Stimulated activated CD4-positive, alpha-beta T cell treated with anti-CD3 and anti-CD28 coated beads, Interleukin-1b, Interleukin-23, amount 100 ng/mL, for 48 hours (primary cell): ENCODE data around the gene GPC6.
"Not testable (repeated sequence)": the region's sequence is repeated elsewhere in the genome, so short reads cannot be mapped to it uniquely, and the experiment has no call there.

Experiments
- DNase-seq: peaks from one replicate; pipeline ENCODE4 v3.0.0-alpha.2; 2020

GPC6 gene

DNA sequence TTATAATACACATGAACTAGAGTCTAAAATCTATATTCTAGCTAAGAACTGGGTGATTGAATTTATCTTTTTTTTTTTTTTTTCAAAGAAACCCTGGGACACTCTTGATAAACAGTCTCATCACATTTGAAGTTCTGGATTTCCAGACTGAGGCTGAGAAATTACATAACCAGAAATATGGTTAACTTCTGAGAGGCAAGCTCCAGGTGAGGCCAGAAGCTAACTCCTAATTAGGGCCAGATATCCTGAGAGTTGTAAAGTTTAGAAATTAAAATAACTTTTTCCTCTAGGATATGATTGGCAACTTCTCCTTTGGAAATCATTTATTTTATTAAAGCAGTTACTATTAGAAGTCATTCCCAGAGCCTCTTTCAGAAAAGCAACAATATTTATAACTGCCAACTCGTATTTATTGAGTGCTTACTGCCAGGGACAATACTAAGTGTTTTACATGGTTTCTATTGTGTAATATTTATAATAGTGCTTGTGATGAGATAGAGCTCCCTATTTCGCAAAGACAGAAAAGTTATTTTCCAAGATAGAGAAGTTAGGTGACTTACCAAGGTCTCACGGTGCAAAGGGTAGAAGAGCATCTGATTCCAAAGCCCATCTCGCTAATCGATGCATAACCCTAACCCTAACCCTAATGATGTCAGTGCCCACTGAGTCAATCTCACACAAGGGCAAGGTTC, 1065.2 kb downstream of the GPC6 start:
- no peak for DNase-seq

- DNase-seq: no peak
Observed at GRCh38 chr13:94292323-94292640, 1065.7 kb downstream of the GPC6 start.

- DNase-seq: no peak
Observed at GRCh38 chr13:94296471-94296870, 1069.9 kb downstream of the GPC6 start.

- DNase-seq: no peak
Observed at GRCh38 chr13:94298346-94298745, 1071.7 kb downstream of the GPC6 start.

DNA sequence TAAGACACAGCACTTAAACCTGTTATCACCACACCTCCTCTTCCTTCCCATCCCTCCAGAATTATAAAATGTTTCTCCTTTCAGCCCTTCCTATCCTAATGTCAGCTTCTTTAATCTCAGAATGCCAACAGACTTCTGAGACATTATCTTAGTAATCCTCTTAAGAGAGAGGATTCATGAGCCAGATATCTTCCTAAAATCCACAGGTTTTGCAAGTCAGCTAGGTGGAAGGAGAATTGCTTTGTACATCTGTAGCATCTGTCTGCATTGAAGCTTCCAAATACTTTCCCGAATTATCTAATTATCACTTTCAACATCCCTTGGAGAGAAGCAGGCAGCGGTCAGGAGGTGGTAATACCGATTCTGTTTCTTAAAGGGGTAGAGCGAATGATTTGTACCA, 1073.8 kb downstream of the GPC6 start:
- DNase-seq: no peak

GRCh38 chr13:94301487-94301886, 1074.9 kb downstream of the GPC6 start:
- no peak for DNase-seq

DNA sequence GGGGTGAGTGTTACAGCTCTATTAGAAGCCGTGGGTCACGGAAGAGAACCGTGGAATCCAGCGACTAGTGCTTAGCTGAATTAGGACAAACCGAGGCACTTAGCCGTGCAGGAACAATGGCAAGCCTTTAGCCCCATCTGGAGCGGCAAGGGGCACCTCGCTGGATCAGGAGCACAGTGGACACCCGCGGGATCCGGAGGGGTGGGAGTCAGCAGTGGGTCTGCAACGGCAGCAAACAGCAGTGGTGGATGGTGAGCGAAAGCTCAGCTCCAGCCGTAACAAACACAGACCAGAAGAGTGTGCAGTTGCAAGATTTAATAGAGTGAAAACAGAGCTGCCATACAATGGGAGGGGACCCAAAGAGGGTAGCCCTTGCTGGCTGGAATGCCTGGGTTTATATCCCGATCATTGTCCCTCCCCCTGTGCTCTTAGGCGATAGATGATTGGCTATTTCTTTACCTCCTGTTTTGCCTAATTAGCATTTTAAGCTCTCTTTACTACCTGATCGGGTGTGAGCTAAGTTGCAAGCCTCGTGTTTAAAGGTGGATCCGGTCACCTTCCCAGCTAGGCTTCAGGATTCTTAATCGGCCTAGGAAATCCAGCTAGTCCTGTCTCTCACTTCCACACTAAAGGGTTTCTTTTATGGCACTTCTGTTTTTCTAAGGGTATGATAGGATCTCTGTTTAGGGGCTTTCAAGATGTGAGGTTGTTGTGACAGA, 1076.4 kb downstream of the GPC6 start:
- not testable (repeated sequence) for DNase-seq

- DNase-seq: no peak
Observed at GRCh38 chr13:94303644-94304174, 1077.1 kb downstream of the GPC6 start.

DNA sequence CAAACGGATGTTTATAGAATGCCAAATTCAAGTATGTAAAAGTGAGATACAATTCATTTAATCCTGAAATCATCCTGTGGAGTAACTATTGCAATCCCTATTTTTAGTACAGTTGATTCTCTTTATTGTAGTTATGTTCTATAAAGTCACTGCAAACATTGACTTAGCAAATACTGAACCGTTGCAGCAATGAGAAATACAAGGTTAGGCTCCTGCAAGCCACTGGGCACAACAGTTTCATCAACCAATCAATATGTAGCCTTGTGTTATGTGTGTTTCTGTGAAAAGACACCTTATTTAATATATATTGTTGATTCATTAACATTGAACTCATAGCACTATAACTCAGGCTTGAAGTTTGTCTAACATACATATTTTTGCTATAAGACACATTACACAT, 1078.4 kb downstream of the GPC6 start:
- no peak for DNase-seq

GRCh38 chr13:94305463-94305862, 1078.9 kb downstream of the GPC6 start:
- no peak for DNase-seq

DNA sequence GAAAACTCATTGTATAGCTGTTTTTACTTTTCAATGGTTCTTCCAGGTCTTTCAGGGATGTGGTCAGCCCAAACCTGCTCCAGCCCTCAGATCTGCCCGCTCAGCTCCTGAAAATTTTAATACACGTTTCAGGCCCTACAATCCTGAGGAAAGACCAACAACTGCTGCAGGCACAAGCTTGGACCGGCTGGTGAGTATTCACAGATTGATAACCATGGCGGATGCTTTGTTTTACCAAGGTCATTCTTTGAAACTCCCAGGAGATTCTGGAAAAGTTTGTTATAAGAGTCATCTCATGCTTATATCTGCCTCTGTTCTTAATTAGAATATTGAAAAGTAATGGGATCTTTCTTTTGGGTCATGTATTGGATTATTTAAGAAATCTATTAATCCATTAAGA, 1079.3 kb downstream of the GPC6 start:
- no peak for DNase-seq

DNA sequence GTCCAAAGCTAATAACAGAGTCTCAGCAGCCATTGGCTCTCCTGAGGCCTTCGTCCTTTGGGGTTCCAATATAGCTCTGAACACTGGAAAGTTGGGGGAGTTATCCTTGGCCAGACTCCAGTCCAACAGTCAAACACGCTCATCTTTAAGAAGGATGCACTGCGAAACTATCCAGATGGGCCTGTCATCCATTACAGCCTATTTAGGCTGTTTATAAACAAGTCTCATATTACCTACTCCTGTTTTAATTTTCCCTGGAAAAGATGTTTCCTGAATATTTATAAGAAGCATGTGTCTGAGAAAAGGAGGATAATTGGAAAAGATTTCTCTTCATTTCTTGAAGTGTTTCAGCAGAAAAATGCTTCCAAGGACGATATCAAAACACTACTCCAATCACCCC, 1082.2 kb downstream of the GPC6 start:
- DNase-seq: no peak

DNA sequence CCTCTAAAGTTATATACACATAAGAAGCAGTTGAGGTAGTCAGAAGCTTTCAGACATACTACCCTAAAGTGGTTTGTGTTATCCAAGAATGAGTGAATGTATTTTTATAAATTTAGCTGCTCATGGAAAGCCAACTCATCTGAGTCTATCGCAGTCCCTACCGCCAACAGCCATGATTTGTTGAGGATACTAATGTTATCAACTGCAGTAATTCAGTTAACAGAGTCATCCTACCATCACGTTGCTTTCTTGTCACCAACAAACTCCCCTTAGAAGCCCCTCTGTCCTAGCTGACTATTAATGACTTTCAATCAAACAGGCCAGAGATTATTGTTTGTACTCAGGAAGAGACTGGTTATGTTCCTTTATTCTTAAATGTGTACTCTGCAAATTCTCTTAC, 1083.0 kb downstream of the GPC6 start:
- DNase-seq: no peak

DNA sequence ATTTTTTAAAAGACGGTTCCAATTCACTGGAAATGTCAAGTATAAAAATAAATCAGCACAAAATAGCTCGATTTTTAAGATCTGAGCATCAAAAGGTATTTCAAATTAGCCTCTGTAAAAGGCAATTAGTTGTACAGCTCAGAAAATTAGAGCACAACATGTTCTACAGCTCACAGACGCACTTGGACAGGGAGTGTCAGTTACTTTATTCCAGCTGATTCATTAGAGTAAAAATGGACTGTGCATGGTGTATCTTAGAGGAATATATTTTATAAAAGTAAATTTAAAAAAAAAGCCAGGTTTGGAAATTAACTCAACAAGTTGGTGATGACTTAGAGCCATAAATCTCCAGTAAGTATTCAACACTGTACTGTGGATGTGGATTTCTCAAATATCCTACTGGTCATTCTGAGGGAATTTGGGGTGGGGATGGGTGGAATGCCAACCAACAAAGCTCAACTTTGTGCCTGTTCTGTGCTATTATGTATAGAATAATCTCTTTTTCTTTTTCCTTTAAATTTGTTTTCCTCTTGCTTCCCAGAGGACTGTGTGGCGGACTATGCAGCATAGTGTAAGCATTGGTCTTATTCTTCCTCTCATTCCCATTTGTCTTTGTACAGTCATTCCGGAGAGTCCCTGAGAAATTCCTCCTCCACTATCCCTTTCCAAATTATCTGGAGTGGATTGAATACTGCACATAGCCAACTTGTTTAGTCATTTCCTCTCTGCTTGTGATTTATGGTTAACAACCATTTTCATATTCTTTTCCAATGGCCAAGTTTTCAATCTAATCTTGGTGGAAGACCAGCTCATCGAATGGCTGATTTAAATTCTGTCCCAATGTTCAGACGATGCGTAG, 1083.6 kb downstream of the GPC6 start:
- no peak for DNase-seq

DNA sequence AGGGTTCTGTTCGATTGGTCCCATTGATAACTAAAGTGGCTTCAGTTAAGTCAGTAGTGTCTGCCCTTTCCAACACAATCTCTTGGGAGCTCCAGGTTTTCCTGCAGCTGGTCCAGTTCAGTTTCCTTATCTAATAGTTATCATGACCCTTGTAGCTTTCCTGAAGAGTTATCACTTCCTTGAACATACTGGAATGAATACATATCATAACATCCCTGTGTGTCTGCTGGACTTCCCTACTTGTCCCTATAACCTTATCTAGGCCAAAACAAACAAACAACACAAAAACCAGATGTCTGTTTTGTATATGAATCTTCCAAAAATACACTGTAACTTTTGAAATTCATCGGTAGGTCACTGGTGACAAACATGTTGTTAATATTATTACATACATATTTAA, 1085.3 kb downstream of the GPC6 start:
- DNase-seq: no peak

DNA sequence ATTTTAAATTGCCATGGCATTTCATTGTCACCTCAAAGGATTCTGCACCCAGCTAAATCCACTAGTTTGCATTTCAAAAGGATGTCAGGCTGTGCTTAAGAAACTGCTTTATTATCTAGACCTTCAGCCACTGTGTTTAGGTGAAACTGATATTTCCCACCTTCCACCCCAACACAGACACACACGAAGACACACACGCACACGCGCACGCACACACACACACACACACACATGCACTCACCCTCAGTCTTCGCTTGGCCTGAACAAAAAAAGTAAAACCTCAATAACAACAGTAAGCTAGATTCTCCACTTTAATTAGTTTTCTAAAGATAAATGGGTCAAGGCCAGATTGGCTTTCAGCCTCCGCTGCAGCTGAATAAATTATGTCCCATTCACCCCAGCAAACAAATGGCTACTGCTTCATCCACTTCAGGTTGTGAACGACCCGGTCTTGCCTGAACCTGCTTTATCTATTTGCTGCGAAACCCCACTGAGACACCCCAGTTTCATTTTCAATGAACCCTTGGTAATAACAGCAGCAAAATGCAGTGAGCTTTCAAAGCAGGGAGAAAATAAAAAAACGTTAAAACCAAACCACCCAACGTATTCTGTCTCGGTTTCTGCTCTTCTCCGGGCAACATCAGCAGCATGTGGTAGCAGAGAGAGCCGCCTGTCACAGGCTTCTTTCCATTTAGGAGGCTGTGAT, 1086.1 kb downstream of the GPC6 start:
- no peak for DNase-seq

DNA sequence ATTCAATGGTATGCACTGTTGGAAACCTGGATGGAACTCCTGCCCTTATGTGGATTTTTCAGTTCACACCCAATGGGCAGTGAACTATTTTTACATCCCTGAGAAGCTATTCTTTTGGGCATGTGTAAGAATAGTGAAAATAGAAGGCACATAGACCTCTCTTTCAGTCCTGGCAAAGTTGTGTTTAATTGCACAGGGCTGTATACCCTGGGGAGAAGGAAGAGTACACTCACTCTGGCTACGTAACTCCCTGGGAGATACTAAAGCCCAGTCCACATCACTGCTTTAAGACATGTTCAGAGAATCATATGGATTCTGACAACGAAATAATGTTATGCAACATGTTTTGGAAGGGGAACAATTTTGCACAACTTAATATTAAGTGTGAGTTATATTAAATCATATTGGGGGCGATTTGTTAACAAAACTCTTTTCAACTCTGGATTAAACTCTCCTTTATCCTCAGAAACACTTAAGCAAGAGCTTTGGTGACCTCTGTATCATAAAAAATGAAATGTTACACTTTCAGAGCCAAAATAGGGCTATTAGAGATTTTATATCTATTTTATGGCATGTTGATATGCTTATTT, 1086.8 kb downstream of the GPC6 start:
- DNase-seq: no peak

GRCh38 chr13:94313926-94314325, 1087.3 kb downstream of the GPC6 start:
- DNase-seq: no peak

DNA sequence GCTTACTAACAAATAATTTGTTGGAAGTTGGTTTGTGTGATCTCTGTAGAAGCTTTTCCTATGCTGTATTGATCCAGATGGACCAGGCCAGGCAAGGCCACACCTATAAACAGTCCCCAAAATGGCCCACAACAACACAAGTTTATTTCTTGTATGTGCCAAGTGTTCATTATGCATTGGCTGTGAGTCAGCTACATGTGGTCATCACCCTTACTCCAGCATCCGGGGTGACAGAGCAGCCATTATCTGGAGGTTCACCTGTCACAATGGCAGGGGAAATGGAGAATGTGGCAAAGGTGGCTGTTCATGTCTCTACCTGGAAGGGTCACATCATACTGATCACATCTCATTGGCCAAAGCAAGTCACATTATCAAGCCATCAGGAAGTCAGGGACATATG, 1088.6 kb downstream of the GPC6 start:
- DNase-seq: no peak

DNA sequence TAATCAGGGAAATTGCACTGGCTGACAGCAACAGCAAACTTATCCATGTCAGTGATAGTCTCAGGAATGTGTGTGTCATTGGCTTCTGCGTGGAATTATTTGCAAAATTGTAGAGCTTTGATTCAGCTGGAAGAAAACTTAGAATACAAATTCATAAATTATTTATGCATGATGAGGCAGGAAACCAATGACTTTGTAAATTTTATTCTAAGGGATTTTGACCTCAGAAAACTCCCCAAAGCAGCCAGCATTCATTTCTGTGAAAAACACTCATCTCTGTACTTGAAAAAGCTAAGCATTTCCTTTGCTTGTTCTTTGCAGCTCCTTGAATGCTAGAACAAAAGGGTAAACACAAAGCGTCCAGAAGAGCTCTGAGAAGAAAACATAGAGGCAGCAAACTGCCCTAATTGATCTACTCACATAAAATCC, 1090.5 kb downstream of the GPC6 start:
- DNase-seq: no peak

GRCh38 chr13:94318418-94318817, 1091.8 kb downstream of the GPC6 start:
- DNase-seq: no peak

- DNase-seq: no peak
Observed at GRCh38 chr13:94319501-94319900, 1092.9 kb downstream of the GPC6 start.
